Stimulated activated CD4-positive, alpha-beta T cell treated with anti-CD3 and anti-CD28 coated beads, Interleukin-1b, Interleukin-23, amount 100 ng/mL, for 4 hours (primary cell): ENCODE results near the gene CACHD1.

Source experiments
- DNase-seq, 2 donors: peaks; one replicate each; pipeline ENCODE4 v3.0.0-alpha.2; 2020; ENCODE audit warnings: low read depth in 2 of 2

The CACHD1 gene

GRCh38 chr1:64654519-64655341 lies 184.8 kb downstream of the CACHD1 start:
- DNase-seq = no peak

- DNase-seq = no peak
Observed at GRCh38 chr1:64655861-64656260, 185.9 kb downstream of the CACHD1 start.

DNA sequence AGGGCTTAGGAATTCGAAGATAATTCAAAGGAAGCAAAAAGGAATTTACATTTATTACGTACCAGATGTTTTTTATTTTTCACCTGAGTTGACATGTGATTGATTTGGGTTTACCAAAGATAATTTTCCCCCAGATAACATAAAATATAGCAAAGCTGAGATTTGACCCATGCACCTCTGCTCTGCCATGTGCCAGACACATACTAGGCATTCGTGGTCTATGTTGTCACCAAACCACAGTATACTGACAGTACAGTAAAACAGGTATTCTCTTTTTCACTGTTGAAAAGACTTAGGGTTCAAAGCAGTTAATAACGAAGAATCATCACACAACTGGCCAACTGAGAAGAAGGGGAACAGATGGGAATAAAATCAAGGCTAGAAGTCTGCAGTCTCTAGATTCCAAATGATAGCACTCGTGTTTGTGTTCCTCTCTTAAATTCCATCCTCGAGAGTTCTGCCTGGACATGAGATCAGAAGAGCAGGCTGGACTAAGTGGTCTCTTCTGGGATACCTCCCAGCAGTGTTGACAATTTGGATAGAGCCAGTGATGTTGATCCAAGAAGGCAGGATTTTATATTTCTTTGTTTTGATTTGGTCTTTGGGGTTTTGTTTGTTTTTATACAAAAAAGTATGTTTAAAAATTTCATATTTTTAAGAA lies 189.7 kb downstream of the CACHD1 start:
- DNase-seq = no peak

GRCh38 chr1:64663668-64664067 lies 193.7 kb downstream of the CACHD1 start:
- DNase-seq = no peak

DNA sequence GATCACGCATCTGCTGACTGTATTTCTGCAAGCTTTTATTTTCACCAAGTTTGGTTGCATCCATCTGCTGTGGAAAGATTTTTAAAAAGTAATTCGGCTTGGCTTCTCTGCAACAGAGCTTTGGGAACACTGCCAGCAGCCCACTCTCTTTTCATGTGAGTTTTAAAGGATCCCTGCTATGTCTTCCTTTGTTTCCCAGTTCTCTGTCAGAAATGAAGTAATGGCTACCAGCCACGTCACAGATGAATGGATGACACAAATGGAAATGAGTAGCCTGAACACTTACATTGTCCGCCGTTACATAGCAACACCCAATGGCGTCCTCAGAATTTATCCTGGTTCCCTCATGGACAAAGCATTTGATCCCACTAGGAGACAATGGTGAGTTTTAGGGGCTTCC lies 194.4 kb downstream of the CACHD1 start:
- DNase-seq = no peak

DNA sequence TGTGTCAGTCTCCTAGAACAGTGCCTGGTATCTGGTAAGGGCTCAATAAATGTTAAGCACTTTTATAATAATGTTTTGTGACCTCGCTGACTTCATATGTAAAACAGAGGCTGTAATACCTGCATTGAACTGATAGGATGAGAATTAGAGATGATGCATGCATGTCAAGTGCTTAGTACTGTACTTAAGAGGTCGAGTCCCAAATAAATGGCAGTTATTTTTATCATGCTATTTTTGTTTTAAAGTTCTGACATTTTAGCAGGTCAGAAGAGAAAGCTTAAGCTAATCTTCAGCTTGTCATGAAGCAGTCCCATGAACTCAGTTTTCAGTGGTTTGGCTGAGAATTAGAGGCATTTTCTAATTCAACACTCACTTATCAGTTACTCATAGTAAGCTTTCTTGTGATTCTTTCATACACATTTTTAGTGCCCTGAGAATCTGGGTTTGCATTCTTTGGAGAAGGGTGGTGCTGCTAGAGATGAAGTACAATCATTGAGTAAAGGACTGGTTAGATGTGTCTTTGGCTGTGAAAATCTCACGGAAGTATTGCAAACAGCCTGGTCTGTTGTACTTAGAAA lies 199.3 kb downstream of the CACHD1 start:
- no peak for DNase-seq

GRCh38 chr1:64675718-64676345 lies 205.9 kb downstream of the CACHD1 start:
- DNase-seq = no peak

- DNase-seq = no peak
Observed at GRCh38 chr1:64676386-64676785, 206.5 kb downstream of the CACHD1 start.

DNA sequence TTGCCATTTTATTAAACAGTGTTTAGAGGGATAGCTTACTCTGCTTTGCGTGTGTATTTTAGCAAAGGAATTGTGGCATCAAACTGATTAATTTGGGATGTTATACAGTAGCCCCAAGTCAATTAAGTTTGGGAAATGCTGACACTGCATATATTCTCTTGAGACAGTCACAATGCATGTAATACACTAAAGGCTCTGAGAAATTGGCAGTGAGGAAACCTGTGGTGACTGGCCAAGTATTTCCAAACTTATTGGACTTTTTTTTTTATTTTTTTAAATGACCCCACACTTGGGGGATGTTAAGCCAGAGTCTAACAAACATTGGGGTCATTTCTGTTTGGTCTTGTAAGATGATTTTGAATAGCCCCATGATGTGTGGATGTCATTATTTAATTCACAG lies 207.6 kb downstream of the CACHD1 start:
- no peak for DNase-seq

DNA sequence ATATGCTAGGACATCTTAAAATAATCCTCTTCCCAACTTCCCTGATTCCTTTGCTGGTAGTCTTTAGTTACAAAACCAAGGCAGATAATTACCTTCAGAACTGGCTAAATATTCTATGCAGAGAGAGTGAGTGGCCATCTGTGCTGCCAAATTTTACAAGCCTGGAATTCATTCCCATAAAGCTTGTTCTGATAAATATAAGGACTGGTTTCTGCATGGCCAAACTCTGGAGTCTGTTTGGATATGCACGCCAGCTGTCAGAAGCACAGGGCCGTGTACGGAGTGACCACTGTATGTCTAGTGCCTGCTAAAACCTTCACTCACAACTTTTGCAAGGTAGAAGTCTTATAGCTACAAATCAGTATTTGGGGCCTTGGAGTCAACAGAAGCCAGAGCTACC lies 208.4 kb downstream of the CACHD1 start:
- DNase-seq = no peak

DNA sequence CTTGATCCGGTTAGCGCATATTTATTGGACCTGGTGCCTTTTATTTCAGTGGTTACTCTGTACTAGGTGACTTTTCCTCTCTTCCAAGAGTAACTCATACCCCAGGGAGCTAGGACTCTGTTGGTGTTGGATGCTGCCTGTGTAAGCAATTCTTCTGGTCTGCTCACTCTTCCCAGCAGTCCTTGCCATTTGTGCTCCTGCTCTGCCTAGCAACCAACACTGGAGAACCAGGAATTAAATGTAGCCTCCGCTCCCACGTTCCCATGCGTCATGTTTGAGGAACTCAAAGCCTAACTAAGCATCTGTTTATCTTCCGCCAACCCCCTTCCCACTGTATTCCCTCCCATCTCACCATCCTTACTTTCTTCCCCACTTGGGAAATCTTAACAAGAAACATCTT lies 209.2 kb downstream of the CACHD1 start:
- DNase-seq = no peak

- DNase-seq = no peak
Observed at GRCh38 chr1:64680599-64680998, 210.7 kb downstream of the CACHD1 start.

DNA sequence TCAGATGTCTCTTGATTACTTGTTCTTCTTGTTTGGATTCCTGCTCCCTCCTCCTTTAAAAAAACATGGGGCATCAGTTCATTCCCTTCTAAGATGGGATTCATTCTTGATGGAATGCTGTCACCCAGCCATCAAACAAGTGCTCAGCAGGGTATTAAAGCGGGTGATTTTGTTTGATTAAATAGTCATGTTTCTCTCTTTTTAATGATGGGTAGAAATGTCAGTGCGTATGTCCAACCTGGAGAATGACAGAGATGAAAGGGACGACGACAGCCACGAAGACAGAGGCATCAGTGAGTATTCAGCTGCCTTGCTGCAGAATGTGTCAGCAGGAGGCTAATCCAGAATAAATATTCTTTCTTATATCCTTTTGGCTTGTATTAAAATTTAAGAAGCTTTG lies 211.1 kb downstream of the CACHD1 start:
- DNase-seq = no peak

DNA sequence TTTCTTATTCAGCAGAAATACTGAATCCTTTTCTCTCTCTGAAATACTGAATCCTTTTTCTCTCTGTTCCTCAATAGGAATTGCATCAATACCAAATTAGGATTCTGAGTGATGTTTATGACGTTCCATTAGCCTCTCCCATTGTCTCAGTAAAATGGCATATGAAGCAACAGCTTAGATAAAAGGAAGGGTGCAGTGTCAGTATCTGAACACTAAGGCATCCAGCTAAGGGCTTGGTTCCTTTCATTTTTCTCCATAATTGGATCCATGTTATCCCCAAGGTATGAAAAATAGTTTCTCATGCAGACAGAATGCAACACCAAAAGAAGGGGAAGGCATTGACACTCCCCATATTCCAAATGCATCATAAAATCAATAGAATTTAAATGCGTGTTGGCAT lies 213.5 kb downstream of the CACHD1 start:
- no peak for DNase-seq

DNA sequence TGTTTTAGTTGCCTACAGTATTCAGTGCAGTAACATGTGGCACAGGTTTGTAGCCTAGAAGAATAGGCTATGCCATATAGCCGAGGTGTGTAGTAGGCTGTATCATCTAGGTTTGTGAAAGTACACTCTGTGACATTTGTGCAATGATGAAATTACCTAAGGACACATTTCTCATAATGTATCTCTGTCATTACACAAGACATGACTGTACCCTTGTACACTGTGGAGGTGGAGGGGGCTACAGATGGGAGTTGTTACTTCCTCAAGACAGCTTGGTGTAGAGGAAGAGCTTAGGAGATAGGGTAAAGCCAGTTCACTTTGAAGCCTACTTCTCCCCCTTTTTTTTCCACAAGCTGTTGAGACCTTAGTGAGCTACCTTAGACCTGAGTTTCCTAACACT lies 215.3 kb downstream of the CACHD1 start:
- no peak for DNase-seq

- no peak for DNase-seq
Observed at GRCh38 chr1:64685765-64686341, 215.9 kb downstream of the CACHD1 start.

- DNase-seq = peak in 1 of 2 donors; percentile 5
Observed at GRCh38 chr1:64686828-64687724, 217.1 kb downstream of the CACHD1 start.

GRCh38 chr1:64687725-64688327 lies 217.9 kb downstream of the CACHD1 start:
- DNase-seq = no peak

DNA sequence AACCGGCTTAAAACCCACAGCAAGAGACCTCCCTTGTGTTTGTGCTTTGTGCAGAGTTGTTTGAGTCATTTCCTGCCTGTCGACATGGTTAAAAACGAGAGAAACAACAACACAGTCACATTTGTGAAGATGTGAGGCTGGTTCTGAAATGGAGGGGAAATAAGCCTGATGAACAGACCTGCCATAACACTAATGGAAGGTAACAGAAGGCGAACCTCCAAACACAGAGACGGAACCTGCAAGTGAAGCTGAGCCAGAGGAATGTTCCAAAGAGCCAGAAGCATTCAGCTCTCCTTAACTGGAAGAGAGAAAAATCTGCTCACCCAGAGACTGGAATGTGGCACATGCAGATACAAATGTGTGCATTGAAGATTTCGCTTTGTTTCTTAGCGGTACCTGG lies 221.7 kb downstream of the CACHD1 start:
- DNase-seq = no peak

- DNase-seq = no peak
Observed at GRCh38 chr1:64692911-64693310, 223.0 kb downstream of the CACHD1 start.

DNA sequence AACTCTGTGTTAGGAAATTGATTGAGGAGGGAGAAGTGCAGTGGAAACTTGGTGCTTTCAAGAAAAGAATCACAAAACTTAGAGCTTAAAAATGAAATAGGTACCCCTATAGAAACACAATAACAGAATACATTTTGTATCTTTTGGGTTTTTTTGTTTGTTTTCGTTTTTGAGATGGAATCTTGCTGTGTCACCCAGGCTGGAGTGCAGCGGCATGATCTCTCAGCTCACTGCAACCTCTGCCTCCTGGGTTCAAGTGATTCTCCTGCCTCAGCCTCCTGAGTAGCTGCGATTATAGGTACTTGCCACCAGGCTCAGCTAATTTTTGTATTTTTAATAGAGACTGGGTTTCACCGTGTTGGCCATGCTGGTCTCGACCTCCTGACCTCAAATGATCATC lies 223.5 kb downstream of the CACHD1 start:
- DNase-seq = no peak
